ENCODE data around the gene POLD3. TPM values are rescaled to one million over a fixed set of nuclear protein-coding genes. Genes with fewer than 3 reads are reported as not detected.

POLD3 gene
- total and polyA plus RNA-seq, 2 of the 8 experiments (the other 6 are each of a cell fraction or from before 2014, with no cell fraction given): 18.1 to 29.3 TPM

DNA sequence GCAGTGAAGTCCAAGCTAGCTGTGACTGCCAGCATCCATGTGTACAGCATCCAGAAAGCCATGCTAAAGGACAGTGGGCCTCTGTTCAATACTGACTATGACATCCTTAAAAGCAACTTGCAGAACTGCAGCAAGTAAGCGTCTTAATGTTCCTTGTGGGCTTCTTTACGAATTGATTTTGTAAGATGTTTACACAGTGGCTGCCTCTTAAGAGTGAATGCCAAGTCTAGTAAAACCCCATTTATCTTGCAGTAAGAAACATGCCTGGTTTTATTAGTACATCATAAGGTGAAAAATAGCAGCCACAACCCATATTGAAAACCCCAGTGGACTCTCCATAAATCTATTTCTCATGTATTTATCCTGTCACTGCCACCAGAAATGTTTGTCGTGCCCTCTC, 20.5 kb downstream of the POLD3 start:
- no peaks in the 10 kb centered on the region for H3K4me1 ChIP-seq (replicated peaks in 1 of 4; ENCODE audit: control insufficient read depth in 3 of 4, insufficient read depth in 4 of 4, low read length in 3 of 4)
- H2AK5ac ChIP-seq (ENCODE audit: low read depth, low read length): no peak overlapping the region
- H3K9ac ChIP-seq (replicated peaks in 1 of 4; ENCODE audit: extremely low read depth in 1 of 4, low read depth in 3 of 4, low read length in 3 of 4): no peak overlapping the region
- TF ChIP-seq ASH2L (IDR thresholded peaks at IDR 0.05; ENCODE audit: low read length): no peak
- TF ChIP-seq EZH2 (IDR thresholded peaks at IDR 0.05; ENCODE audit: low read depth, low read length, severe bottlenecking): no peak
- no peak for TF ChIP-seq BCL11A (IDR thresholded peaks at IDR 0.05; ENCODE audit: low read depth in 2 of 2, low read length in 2 of 2)
- TF ChIP-seq BACH1 (IDR thresholded peaks at IDR 0.05; ENCODE audit: low read length): no peak
- no peak for TF ChIP-seq CHD1 (IDR thresholded peaks at IDR 0.05; ENCODE audit: low read depth, low read length)
- no peak for TF ChIP-seq SP2 (IDR thresholded peaks at IDR 0.05; ENCODE audit: low read length)
- TF ChIP-seq EGR1 (IDR thresholded peaks at IDR 0.05; ENCODE audit: borderline replicate concordance, low read depth, low read length): no peak
- TF ChIP-seq KDM1A (IDR thresholded peaks at IDR 0.05; ENCODE audit: borderline replicate concordance, low read length): no peak
- TF ChIP-seq SP1 (IDR thresholded peaks at IDR 0.05; ENCODE audit: low read depth, low read length): no peak
- TF ChIP-seq SUZ12 (IDR thresholded peaks at IDR 0.05; ENCODE audit: low read length): no peak
- TF ChIP-seq RXRA (IDR thresholded peaks at IDR 0.05; ENCODE audit: insufficient read depth, low read depth, low read length): no peak
- TF ChIP-seq, protein P1, sequence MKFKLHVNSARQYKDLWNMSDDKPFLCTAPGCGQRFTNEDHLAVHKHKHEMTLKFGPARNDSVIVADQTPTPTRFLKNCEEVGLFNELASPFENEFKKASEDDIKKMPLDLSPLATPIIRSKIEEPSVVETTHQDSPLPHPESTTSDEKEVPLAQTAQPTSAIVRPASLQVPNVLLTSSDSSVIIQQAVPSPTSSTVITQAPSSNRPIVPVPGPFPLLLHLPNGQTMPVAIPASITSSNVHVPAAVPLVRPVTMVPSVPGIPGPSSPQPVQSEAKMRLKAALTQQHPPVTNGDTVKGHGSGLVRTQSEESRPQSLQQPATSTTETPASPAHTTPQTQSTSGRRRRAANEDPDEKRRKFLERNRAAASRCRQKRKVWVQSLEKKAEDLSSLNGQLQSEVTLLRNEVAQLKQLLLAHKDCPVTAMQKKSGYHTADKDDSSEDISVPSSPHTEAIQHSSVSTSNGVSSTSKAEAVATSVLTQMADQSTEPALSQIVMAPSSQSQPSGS (IDR thresholded peaks at IDR 0.05; ENCODE audit: low read length): no peak
- no peak overlapping the region for H3K27ac ChIP-seq (ENCODE audit: low read depth, low read length)
- H3K27me3 ChIP-seq (replicated peaks in 1 of 4; ENCODE audit: control insufficient read depth in 3 of 4, extremely low read depth in 1 of 4, insufficient read depth in 3 of 4, low read length in 3 of 4): no peaks in the 10 kb centered on the region
- ChIA-PET CTCF (ENCODE audit: partially characterized antibody) (interaction anchor here (1.2 to 1.6 kb wide), 2 partner anchors 9 to 63 kb away, joined by 3 to 4 read pairs; no protein-coding TSS in a partner anchor), POLR2A (ENCODE audit: partially characterized antibody) (no interaction called here)
- H3K79me2 ChIP-seq (ENCODE audit: control insufficient read depth in 1 of 2, insufficient read depth in 2 of 2, low read length in 2 of 2): 0 out of 4 replicates have a peak, but pooled peaks cover 0 to 4% of the 10 kb centered on the region in 2 experiments
- WGBS, 2 experiments (ENCODE audit: extremely low coverage in 1 of 2, insufficient coverage in 1 of 2, insufficient read length in 1 of 2, insufficient replicate concordance in 2 of 2, low coverage in 1 of 2, low lambda C conversion rate in 2 of 2, missing lambda C conversion rate in 1 of 2): 98% methylated on average over 3 of the region's 3 CpGs; no CpG with 5 or more reads in 1 of the 2 experiments
- no peak overlapping the region for H3K4me3 ChIP-seq (ENCODE audit: extremely low read depth in 1 of 4, insufficient read depth in 2 of 4, low read depth in 3 of 4, low read length in 4 of 4)
- no peak overlapping the region for H3K4me2 ChIP-seq (ENCODE audit: insufficient read depth in 1 of 2, low read depth in 2 of 2, low read length in 2 of 2)
- H3K23me2 ChIP-seq (ENCODE audit: low read depth, low read length): no peaks in the 10 kb centered on the region
- no peaks in the 10 kb centered on the region for H3K9me3 ChIP-seq (ENCODE audit: insufficient read depth in 2 of 2, low read depth in 1 of 2, low read length in 1 of 2)
- no peak overlapping the region for H3K14ac ChIP-seq (ENCODE audit: insufficient read length)
- H2BK120ac ChIP-seq (replicated peaks; ENCODE audit: low read depth, low read length): no peak overlapping the region
- no peak overlapping the region for H2BK5ac ChIP-seq (ENCODE audit: low read depth, low read length)
- H4K20me1 ChIP-seq (replicated peaks in 1 of 2; ENCODE audit: control insufficient read depth in 1 of 2, insufficient read depth in 2 of 2, low read length in 2 of 2): peaks cover 0 to 1% of the 10 kb centered on the region in 2 experiments
- no peak overlapping the region for H2BK12ac ChIP-seq (ENCODE audit: low read depth, low read length)
- no peak overlapping the region for H2BK20ac ChIP-seq (ENCODE audit: low read length)
- H4K91ac ChIP-seq (replicated peaks; ENCODE audit: insufficient read length, low read length): no peak overlapping the region
- no peak overlapping the region for H3K56ac ChIP-seq (replicated peaks; ENCODE audit: insufficient read length, low read depth, low read length)
- H4K5ac ChIP-seq (ENCODE audit: insufficient read length, low read depth, low read length): no peak overlapping the region
- H4K8ac ChIP-seq (ENCODE audit: extremely low read depth, insufficient read depth, low read length): no peak overlapping the region
- H3K36me3 ChIP-seq (ENCODE audit: control insufficient read depth in 2 of 4, insufficient read depth in 4 of 4, low read length in 3 of 4): peaks cover 8 to 36% (median 16%) of the 10 kb centered on the region in 4 experiments
- no peak overlapping the region for H2AFZ ChIP-seq (ENCODE audit: low read length)
- H3K4ac ChIP-seq (replicated peaks; ENCODE audit: insufficient read length, low read depth, low read length): no peak overlapping the region
- FAIRE-seq (no peak), DNase-seq (ENCODE audit: low read depth in 1 of 2, low spot score in 2 of 2) (no peak)
- H3K79me1 ChIP-seq (ENCODE audit: low read depth, low read length): no peaks in the 10 kb centered on the region
- no peak overlapping the region for H3K18ac ChIP-seq (ENCODE audit: extremely low read depth, low read length)
- no peak overlapping the region for H2BK15ac ChIP-seq (ENCODE audit: low read length)
- H3K23ac ChIP-seq (ENCODE audit: insufficient read length): no peak overlapping the region
